ENCODE data around the gene DAB1. TPM values are rescaled to one million over a fixed set of nuclear protein-coding genes. Genes with fewer than 3 reads are reported as not detected.

DAB1 gene
- total RNA-seq, 1 donor from 2014 or later, result 1.9 TPM

- no peak for DNase-seq (ENCODE audit: low spot score in 2 of 2, unreplicated experiment in 2 of 2)
- H3K4me1 Mint-ChIP-seq, result peaks cover 17% of the 10 kb centered on the region
- H3K27ac Mint-ChIP-seq, result no peak overlapping the region
- no peaks in the 10 kb centered on the region for H3K36me3 Mint-ChIP-seq
- H3K9me3 Mint-ChIP-seq, result peaks cover under 1% of the 10 kb centered on the region
- H3K27me3 Mint-ChIP-seq (ENCODE audit: low read depth), result no peaks in the 10 kb centered on the region
- no peak overlapping the region for H3K4me3 Mint-ChIP-seq
- TF ChIP-seq, protein P1, sequence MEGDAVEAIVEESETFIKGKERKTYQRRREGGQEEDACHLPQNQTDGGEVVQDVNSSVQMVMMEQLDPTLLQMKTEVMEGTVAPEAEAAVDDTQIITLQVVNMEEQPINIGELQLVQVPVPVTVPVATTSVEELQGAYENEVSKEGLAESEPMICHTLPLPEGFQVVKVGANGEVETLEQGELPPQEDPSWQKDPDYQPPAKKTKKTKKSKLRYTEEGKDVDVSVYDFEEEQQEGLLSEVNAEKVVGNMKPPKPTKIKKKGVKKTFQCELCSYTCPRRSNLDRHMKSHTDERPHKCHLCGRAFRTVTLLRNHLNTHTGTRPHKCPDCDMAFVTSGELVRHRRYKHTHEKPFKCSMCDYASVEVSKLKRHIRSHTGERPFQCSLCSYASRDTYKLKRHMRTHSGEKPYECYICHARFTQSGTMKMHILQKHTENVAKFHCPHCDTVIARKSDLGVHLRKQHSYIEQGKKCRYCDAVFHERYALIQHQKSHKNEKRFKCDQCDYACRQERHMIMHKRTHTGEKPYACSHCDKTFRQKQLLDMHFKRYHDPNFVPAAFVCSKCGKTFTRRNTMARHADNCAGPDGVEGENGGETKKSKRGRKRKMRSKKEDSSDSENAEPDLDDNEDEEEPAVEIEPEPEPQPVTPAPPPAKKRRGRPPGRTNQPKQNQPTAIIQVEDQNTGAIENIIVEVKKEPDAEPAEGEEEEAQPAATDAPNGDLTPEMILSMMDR (IDR thresholded peaks at IDR 0.05; ENCODE audit: unreplicated experiment), result no peak
Measured at GRCh38 chr1:57272150-57272549, 151.7 kb downstream of the DAB1 start.

DNA sequence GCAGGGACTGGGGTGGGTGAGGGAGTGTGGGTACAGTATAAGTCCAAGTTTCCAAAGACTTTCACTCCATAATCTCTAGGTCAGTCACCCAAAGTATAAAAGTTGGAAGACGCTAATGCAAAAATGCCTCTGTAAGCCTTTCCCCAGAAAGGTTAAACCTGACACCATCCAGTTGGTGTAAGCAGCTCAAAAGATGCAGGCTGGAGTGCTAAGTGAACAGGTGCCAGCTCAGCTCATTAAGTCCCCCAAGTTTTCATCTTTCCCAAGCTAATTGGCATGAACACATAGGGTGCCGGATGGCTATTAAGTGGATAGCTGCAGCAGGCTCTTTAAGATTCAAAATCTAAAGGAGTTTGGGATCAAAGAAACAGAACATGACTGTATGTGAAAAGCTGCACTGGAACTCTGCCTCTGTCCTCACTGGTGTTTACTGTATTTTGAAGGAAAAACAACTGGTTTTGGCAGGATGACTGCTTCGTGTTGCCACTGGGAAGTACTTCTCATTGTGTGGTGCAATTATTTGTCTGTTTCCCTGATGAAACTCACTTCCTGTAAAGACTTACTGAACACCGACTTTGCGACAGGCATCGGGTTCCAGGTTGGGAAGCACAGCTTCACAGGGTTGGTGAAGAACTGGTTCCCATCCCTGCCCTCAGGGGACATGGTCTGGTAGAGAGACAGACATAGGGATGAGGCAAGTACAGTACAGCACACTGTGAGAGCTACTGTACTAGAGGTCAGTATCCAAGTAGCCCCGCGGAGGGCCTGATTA is 152.7 kb downstream of the DAB1 start:
- TF ChIP-seq, protein P1 (IDR thresholded peaks at IDR 0.05; ENCODE audit: unreplicated experiment), result no peak
- H3K27ac Mint-ChIP-seq, result no peak overlapping the region
- H3K4me3 Mint-ChIP-seq, result no peak overlapping the region
- H3K4me1 Mint-ChIP-seq, result peaks cover 17% of the 10 kb centered on the region
- H3K9me3 Mint-ChIP-seq, result peaks cover 5% of the 10 kb centered on the region
- H3K27me3 Mint-ChIP-seq (ENCODE audit: low read depth), result no peaks in the 10 kb centered on the region
- H3K36me3 Mint-ChIP-seq, result no peaks in the 10 kb centered on the region
- DNase-seq (ENCODE audit: low spot score in 2 of 2, unreplicated experiment in 2 of 2), result no peak

DNA sequence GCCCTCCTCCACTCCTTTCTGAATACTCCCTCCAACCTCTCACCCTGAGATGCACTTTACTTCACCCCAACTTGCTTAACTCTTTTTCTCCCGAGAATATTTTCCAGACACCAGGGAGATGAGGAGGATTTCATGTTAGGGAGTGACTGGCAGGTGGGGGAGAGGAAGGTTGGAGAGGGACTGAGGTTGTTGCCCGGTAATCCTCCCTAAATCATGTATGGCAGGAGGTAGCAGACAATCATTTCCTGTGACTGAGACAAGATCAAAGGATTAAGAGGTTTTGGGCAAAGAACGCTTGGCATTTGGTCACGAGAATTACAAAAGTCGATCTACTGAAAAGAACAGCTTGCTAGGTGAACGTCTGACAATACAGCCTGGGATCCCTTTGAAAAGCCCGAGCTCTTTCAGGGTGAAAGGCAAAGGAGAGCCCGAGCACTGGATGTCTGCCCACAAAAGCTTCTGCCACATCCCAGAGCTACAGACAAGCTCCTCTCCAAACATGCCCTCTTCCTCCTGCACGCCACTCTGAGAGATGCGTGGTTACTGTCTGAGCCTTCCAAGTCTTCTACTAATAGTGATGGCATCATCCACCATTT is 154.1 kb downstream of the DAB1 start:
- TF ChIP-seq, protein P1 (IDR thresholded peaks at IDR 0.05; ENCODE audit: unreplicated experiment), result no peak
- Mint-ChIP-seq H3K4me1 (peaks cover 17% of the 10 kb centered on the region), H3K4me3 (no peak overlapping the region), H3K9me3 (peaks cover 5% of the 10 kb centered on the region), H3K27ac (no peak overlapping the region), H3K36me3 (no peaks in the 10 kb centered on the region), H3K27me3 (ENCODE audit: low read depth) (peaks cover under 1% of the 10 kb centered on the region)
- DNase-seq (ENCODE audit: low spot score in 2 of 2, unreplicated experiment in 2 of 2), result no peak

DNA sequence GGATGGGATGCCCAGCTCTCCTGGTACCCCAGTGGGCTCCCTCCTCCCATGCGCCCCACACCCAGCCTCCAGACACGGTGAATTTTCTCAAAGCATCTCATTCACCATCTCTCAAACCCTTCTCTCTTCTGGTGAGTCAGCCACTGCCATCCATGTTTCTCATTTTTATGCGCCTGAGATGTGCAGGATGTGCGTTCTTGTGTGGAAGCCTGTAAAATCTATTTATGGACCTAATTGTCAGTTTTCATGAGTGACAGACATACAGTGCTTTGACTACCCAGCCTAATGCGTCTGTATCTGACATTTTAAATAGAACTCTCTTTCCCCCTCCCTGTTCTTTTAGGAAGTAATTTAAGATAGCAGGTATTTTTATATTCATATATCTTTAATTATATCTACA is 158.8 kb downstream of the DAB1 start:
- no peaks in the 10 kb centered on the region for H3K36me3 Mint-ChIP-seq

DNA sequence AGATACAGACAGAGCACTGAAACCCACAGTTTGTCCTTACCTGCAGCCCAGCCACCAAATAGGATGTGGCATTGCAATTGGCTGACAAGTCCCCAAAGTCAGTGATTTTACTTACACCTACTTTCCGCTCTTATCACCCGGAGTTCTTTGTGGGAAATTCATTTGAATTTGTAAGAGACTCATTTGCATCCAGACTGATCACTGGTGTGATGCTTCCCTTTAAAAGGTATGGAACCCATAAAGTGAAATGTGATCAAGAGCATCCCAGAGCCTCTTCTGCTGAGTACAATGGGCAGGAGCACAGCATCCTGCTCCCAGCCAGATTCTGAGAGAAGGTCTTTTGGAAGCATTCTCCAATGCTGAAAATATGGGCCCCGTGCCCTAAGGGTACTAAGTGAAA is 161.4 kb downstream of the DAB1 start:
- Mint-ChIP-seq H3K9me3 (peaks cover 9% of the 10 kb centered on the region), H3K27ac (no peak overlapping the region), H3K27me3 (ENCODE audit: low read depth) (peaks cover 7% of the 10 kb centered on the region), H3K4me3 (no peak overlapping the region), H3K4me1 (peaks cover 10% of the 10 kb centered on the region), H3K36me3 (no peaks in the 10 kb centered on the region)
- TF ChIP-seq, protein P1 (IDR thresholded peaks at IDR 0.05; ENCODE audit: unreplicated experiment), result no peak
- DNase-seq (ENCODE audit: low spot score in 2 of 2, unreplicated experiment in 2 of 2), result no peak

More for the DNA sequence above, 158.8 kb downstream of the DAB1 start:
- peaks cover 17% of the 10 kb centered on the region for H3K4me1 Mint-ChIP-seq
- no peak overlapping the region for H3K4me3 Mint-ChIP-seq
- TF ChIP-seq, protein P1 (IDR thresholded peaks at IDR 0.05; ENCODE audit: unreplicated experiment), result no peak
- no peak overlapping the region for H3K27ac Mint-ChIP-seq
- DNase-seq (ENCODE audit: low spot score in 2 of 2, unreplicated experiment in 2 of 2), result no peak
- H3K27me3 Mint-ChIP-seq (ENCODE audit: low read depth), result peaks cover 2% of the 10 kb centered on the region
- peaks cover 5% of the 10 kb centered on the region for H3K9me3 Mint-ChIP-seq
